K562 (cell line): ENCODE measurements around the gene VPS26A. TPM values are rescaled to one million over a fixed set of nuclear protein-coding genes. Genes with fewer than 3 reads are reported as not detected.

Source experiments
- ATAC-seq: fragments of 200-7000 bp; cut with Tn5 transposase; 3 replicates; pipeline ENCODE4 v1.9.1; 2020; ENCODE audit warnings: moderate library complexity
- BruUV-seq: library from RNA; stranded (reverse); fragments of 400-500 nt; replicated peaks from 2 replicates; lab custom pipeline; 2021; lab: Mats Ljungman, UMichigan
- CTCF ChIA-PET: fragments of 300-600 bp; formaldehyde crosslinking; extraction: SDS; loops from one replicate; lab custom pipeline; 2021; ENCODE audit warnings: low intra/inter-chr PET ratio; lab: Yijun Ruan, JAX
- POLR2A ChIA-PET: fragments of 300-600, 350-650 bp; sonication (Branson Sonifier 250); formaldehyde crosslinking; extraction: SDS; loops from one replicate; lab custom pipeline; 2021; ENCODE audit warnings: antibody characterized with exemption, inconsistent platforms; lab: Yijun Ruan, JAX
- DNase-seq, 4 experiments: peaks; one replicate each; pipeline versions ENCODE4 v3.0.0 to v3.0.0-alpha.2; 2011 to 2018; ENCODE audit warnings: low spot score in 3 of 4, mixed read lengths in 3 of 4; ENCODE audit errors: extremely low read depth in 1 of 4
- FAIRE-seq: peaks from 2 replicates; lab custom pipeline; 2011; peaks lifted over from hg19 to GRCh38; lab: Jason Lieb, UNC
- H2AFZ ChIP-seq: 2 replicates; pipeline ENCODE4 v1.6.0; 2011; ENCODE audit warnings: low read depth, low read length, control low read depth, inconsistent platforms
- H3K27ac ChIP-seq: fragments of 200-600 bp; 3 replicates; pipeline ENCODE4 v1.8.0; 2011; ENCODE audit warnings: low read depth, mild to moderate bottlenecking, control low read depth, inconsistent platforms, low read length, moderate library complexity, mixed read lengths; ENCODE audit errors: extremely low read depth
- H3K27me3 ChIP-seq, 2 experiments: fragments of 300-600 bp in 1 of 2; 2 replicates in 1 of 2; 3 replicates in 1 of 2; pipeline versions ENCODE4 v1.6.0 to v1.8.0; 2011; ENCODE audit warnings: inconsistent platforms in 2 of 2, low read length in 2 of 2, mild to moderate bottlenecking in 1 of 2, mixed read lengths in 1 of 2, moderate library complexity in 1 of 2; ENCODE audit not compliant: control insufficient read depth in 2 of 2, insufficient read depth in 2 of 2
- H3K36me3 ChIP-seq: fragments of 300-600 bp; 3 replicates; pipeline ENCODE4 v1.8.0; 2011; ENCODE audit warnings: mild to moderate bottlenecking, low read length, inconsistent platforms; ENCODE audit not compliant: control insufficient read depth, insufficient read depth
- H3K4me1 ChIP-seq, 2 experiments: fragments of 200-600 bp in 1 of 2; replicated peaks in 1 of 2; 2 replicates in 1 of 2; 3 replicates in 1 of 2; pipeline versions ENCODE4 v1.5.1 to v1.8.0; 2011; ENCODE audit warnings: inconsistent platforms in 2 of 2, low read length in 2 of 2, mild to moderate bottlenecking in 1 of 2, mixed read lengths in 1 of 2, moderate library complexity in 1 of 2; ENCODE audit not compliant: control insufficient read depth in 2 of 2, insufficient read depth in 2 of 2
- H3K4me2 ChIP-seq: 2 replicates; pipeline ENCODE4 v1.6.1; 2011; ENCODE audit warnings: low read length, control low read depth, inconsistent platforms, mixed read lengths; ENCODE audit not compliant: insufficient read depth
- H3K4me3 ChIP-seq: fragments of 200-600 bp; sonication (generic), shearing (Covaris generic); 2 replicates; pipeline ENCODE4 v1.5.1; 2016; ENCODE audit warnings: control low read depth, inconsistent platforms
- H3K79me2 ChIP-seq: fragments of 200-600 bp; 3 replicates; pipeline ENCODE4 v1.8.0; 2011; ENCODE audit warnings: low read length, inconsistent platforms; ENCODE audit not compliant: control insufficient read depth, insufficient read depth
- H3K9ac ChIP-seq, 2 experiments: 2 replicates each; pipeline versions ENCODE4 v1.6.0 to v1.6.1; 2011; ENCODE audit warnings: low read depth in 2 of 2, low read length in 2 of 2, control low read depth in 1 of 2, inconsistent platforms in 1 of 2, mild to moderate bottlenecking in 1 of 2, mixed read lengths in 1 of 2; ENCODE audit not compliant: insufficient read depth in 1 of 2
- H3K9me1 ChIP-seq: one replicate; pipeline ENCODE4 v1.6.0; 2011; ENCODE audit warnings: inconsistent platforms, mild to moderate bottlenecking, low read length, moderate library complexity; ENCODE audit not compliant: control insufficient read depth, insufficient read depth
- H3K9me3 ChIP-seq: replicated peaks from 2 replicates; pipeline ENCODE4 v1.5.1; 2011; ENCODE audit warnings: low read depth, low read length, inconsistent platforms; ENCODE audit not compliant: control insufficient read depth, insufficient read depth
- H4K20me1 ChIP-seq: replicated peaks from 2 replicates; pipeline ENCODE4 v1.6.1; 2011; ENCODE audit warnings: low read length, inconsistent platforms, mixed read lengths; ENCODE audit not compliant: control insufficient read depth, insufficient read depth
- CEBPB ChIP-seq: fragments of 450-650 bp; IDR thresholded peaks from 2 replicates; pipeline ENCODE4 v1.6.1; 2016; ENCODE audit warnings: missing genetic modification characterization, missing compliant biosample characterization
- GABPB1 ChIP-seq: sonication (generic); formaldehyde crosslinking; IDR thresholded peaks from 2 replicates; pipeline ENCODE4 v1.8.0; 2022; ENCODE audit warnings: mild to moderate bottlenecking, missing genetic modification reagents
- HEY1 ChIP-seq: fragments of 250-450 bp; sonication (Bioruptor Pico); IDR thresholded peaks from 2 replicates; pipeline ENCODE4 v1.5.0; 2020; ENCODE audit warnings: mild to moderate bottlenecking, moderate library complexity, borderline replicate concordance
- HINFP ChIP-seq: fragments of 450-650 bp; conservative IDR thresholded peaks from 2 replicates; pipeline ENCODE4 v1.6.1; 2016; ENCODE audit warnings: missing genetic modification characterization, low read depth, mild to moderate bottlenecking, control low read depth, missing compliant biosample characterization
- HNRNPUL1 ChIP-seq: fragments of 200-400 bp; formaldehyde crosslinking; IDR thresholded peaks from 2 replicates; pipeline ENCODE4 v1.6.1; 2017; ENCODE audit warnings: low read length
- MYNN ChIP-seq, 2 experiments: sonication (generic); formaldehyde crosslinking in 1 of 2; IDR thresholded peaks; 2 replicates each; pipeline versions ENCODE4 v1.5.0 to v1.6.1; 2016 to 2020; ENCODE audit warnings: antibody characterized with exemption in 1 of 2, missing genetic modification reagents in 1 of 2
- NFIC ChIP-seq: fragments of 450-650 bp; IDR thresholded peaks from 2 replicates; pipeline ENCODE4 v1.6.1; 2017; ENCODE audit warnings: mild to moderate bottlenecking, inconsistent platforms
- PCBP1 ChIP-seq: fragments of 200-400 bp; formaldehyde crosslinking; IDR thresholded peaks from 2 replicates; pipeline ENCODE4 v1.6.1; 2018; ENCODE audit warnings: mild to moderate bottlenecking, low read depth, low read length; ENCODE audit not compliant: poor library complexity, severe bottlenecking
- PRPF4 ChIP-seq: fragments of 200-400 bp; formaldehyde crosslinking; IDR thresholded peaks from one replicate; pipeline ENCODE4 v1.6.1; 2017; ENCODE audit warnings: low read length, low read depth, mild to moderate bottlenecking; ENCODE audit not compliant: insufficient read depth, poor library complexity, severe bottlenecking
- RAD21 ChIP-seq, 2 experiments: fragments of 250-450 bp in 1 of 2; fragments of 450-650 bp in 1 of 2; sonication (Bioruptor Pico) in 1 of 2; formaldehyde crosslinking in 1 of 2; IDR thresholded peaks in 1 of 2; conservative IDR thresholded peaks in 1 of 2; 2 replicates each; pipeline versions ENCODE4 v1.4.0 to v1.8.0; 2020 to 2022; ENCODE audit warnings: mild to moderate bottlenecking in 2 of 2, moderate library complexity in 1 of 2
- RNF2 ChIP-seq: sonication (generic); IDR thresholded peaks from 2 replicates; pipeline ENCODE4 v1.6.1; 2016
- TCF15 ChIP-seq: fragments of 250-450 bp; sonication (Bioruptor Pico); IDR thresholded peaks from 2 replicates; pipeline ENCODE4 v1.8.0; 2022; ENCODE audit warnings: moderate library complexity, mild to moderate bottlenecking, inconsistent platforms
- TFAP4 ChIP-seq: sonication (generic); formaldehyde crosslinking; IDR thresholded peaks from 2 replicates; pipeline ENCODE4 v1.8.0; 2022; ENCODE audit warnings: missing genetic modification reagents, mild to moderate bottlenecking, moderate library complexity, borderline replicate concordance
- ZNF347 ChIP-seq: fragments of 450-650 bp; formaldehyde crosslinking; IDR thresholded peaks from 2 replicates; pipeline ENCODE4 v1.4.0; 2020; ENCODE audit warnings: low read depth, mild to moderate bottlenecking, moderate library complexity
- ZNF449 ChIP-seq: fragments of 250-450 bp; sonication (Bioruptor Pico); IDR thresholded peaks from 2 replicates; pipeline ENCODE4 v1.8.0; 2022; ENCODE audit warnings: moderate library complexity, mild to moderate bottlenecking, inconsistent platforms
- WGBS: fragments of 100-300 bp; shearing (Covaris generic); methylation state at CpG from one replicate; pipeline ENCODE4 v1.1.6; 2016; ENCODE audit warnings: low coverage, mixed read lengths; ENCODE audit not compliant: insufficient coverage; ENCODE audit errors: missing lambda C conversion rate; 5-methylcytosine and 5-hydroxymethylcytosine counted together
- in situ Hi-C: fragments of 300-500 bp; cut with MboI; formaldehyde crosslinking; loops from 4 replicates; pipeline ENCODE4 v1.15.0; 2018; ENCODE audit warnings: inconsistent platforms, mixed read lengths
- intact Hi-C: fragments of 100-400 bp; cut with micrococcal nuclease; formaldehyde crosslinking; loops from 2 replicates; pipeline ENCODE4 v1.14.2; 2022
- polyA plus RNA-seq, 8 experiments: library from polyadenylated mRNA; depleted of rRNA in 4 of 8; stranded (reverse) in 5 of 8; unstranded in 3 of 8; fragments of >200 nt; fragmentation: Nextera tagmentation in 2 of 8; fragmentation: Illumina TruSeq in 1 of 8; extraction: Ambion mirVana in 2 of 8; extraction: Trizol in 1 of 8; gene quantifications; 2 replicates each; pipeline versions ENCODE4 v1.2.1 to v1.2.3, GENCODE V29; 2011 to 2014; ENCODE audit warnings: inconsistent platforms in 1 of 8, missing spikeins in 1 of 8
- total RNA-seq, 7 experiments: library from RNA; depleted of rRNA in 6 of 7; stranded (reverse); fragments of >200 nt in 6 of 7; fragmentation: Illumina TruSeq in 2 of 7; extraction: Trizol in 2 of 7; gene quantifications; 2 replicates each; pipeline versions ENCODE4 v1.2.1 to v1.2.3, GENCODE V29; 2011 to 2021; ENCODE audit warnings: low replicate concordance in 1 of 7

Gene VPS26A
- total and polyA plus RNA-seq, 9 of the 15 experiments (the other 6 are each of a cell fraction or from before 2014, with no cell fraction given), result 47.1 to 137 (median 69.3) TPM

- peak overlapping the region in 1 of 2 experiments; percentile 91; a peak in 3 of 4 replicates for H3K9ac ChIP-seq
- H3K36me3 ChIP-seq, result peaks cover 6% of the 10 kb centered on the region; the same call in 1 of the 3 replicates
- ChIA-PET CTCF (interaction anchor here (1.6 kb wide), 1 partner anchor 85 kb away, joined by 5 read pairs; no protein-coding TSS in a partner anchor), POLR2A (interaction anchor here (0.9 to 2.1 kb wide), 5 partner anchors 8 to 36 kb away, joined by 3 to 9 read pairs (median 4); no protein-coding TSS in a partner anchor)
- no TSS peak for BruUV-seq
- peaks cover 62% of the 10 kb centered on the region for H3K79me2 ChIP-seq
- DNase-seq (peak; percentile 56 to 92 (median 68)), ATAC-seq (peak; percentile 68), FAIRE-seq (peak; percentile 81)
- H2AFZ ChIP-seq, result peak overlapping the region; percentile 28
- no peaks in the 10 kb centered on the region for H3K9me3 ChIP-seq
- H3K27ac ChIP-seq, result peak overlapping the region; percentile 89
- WGBS, result 0% methylated on average over 10 of the region's 10 CpGs
- peak overlapping the region; percentile 95 for H3K4me2 ChIP-seq
- intact Hi-C loops, result loop anchor here (2.0 kb wide), 2 partner anchors 36 to 132 kb away; partner anchors contain the start of genes DDX21 and VPS26A
- H4K20me1 ChIP-seq, result no peaks in the 10 kb centered on the region
- no peaks in the 10 kb centered on the region for H3K27me3 ChIP-seq
- H3K4me1 ChIP-seq, result peaks cover 3 to 28% of the 10 kb centered on the region in 2 experiments; a peak in 4 of 5 replicates
- in situ Hi-C loops, result no loop called here
- no peaks in the 10 kb centered on the region for H3K9me1 ChIP-seq
- H3K4me3 ChIP-seq, result peak overlapping the region; percentile 51
- no peak for TF ChIP-seq HNRNPUL1
- TF ChIP-seq TCF15 (CRISPR knock-in tag), result no peak
- TF ChIP-seq HINFP, result no peak
- TF ChIP-seq RAD21 (CRISPR knock-in tag; conservative IDR thresholded peaks at IDR 0.05 in 1 of 2, IDR thresholded peaks at IDR 0.05 in 1 of 2), result no peak; a peak in 1 of 4 replicates
- no peak for TF ChIP-seq HEY1 (CRISPR knock-in tag)
- TF ChIP-seq CEBPB, result peak; percentile 43; the same call in 1 of the 2 replicates
- TF ChIP-seq RNF2, result no peak
- TF ChIP-seq ZNF347, result no peak
- no peak; the same call in 1 of the 2 replicates for TF ChIP-seq TFAP4 (CRISPR knock-in tag)
- TF ChIP-seq PCBP1, result no peak
- no peak for TF ChIP-seq MYNN (IDR thresholded peaks at IDR 0.05)
- TF ChIP-seq MYNN (CRISPR knock-in tag; IDR thresholded peaks at IDR 0.05), result no peak
- TF ChIP-seq NFIC, result no peak
- TF ChIP-seq GABPB1 (CRISPR knock-in tag), result peak; percentile 95
- 0 out of 2 replicates have a peak, but pooled peaks have one; percentile 29 for TF ChIP-seq ZNF449 (CRISPR knock-in tag)
- no peak for TF ChIP-seq PRPF4
These were observed 35.0 kb upstream of the VPS26A start for GRCh38 chr10:69088801-69089501.
